H7 (cell line): ENCODE measurements around the gene ALPP. TPM values are rescaled to one million over a fixed set of nuclear protein-coding genes. Genes with fewer than 3 reads are reported as not detected.

ENCODE experiments used
- DNase-seq: peaks from one replicate; pipeline ENCODE4 v3.0.0; 2012
- H3K27me3 ChIP-seq: 2 replicates; pipeline ENCODE4 v1.6.0; 2011; ENCODE audit warnings: mild to moderate bottlenecking, low read length; ENCODE audit not compliant: control insufficient read depth, insufficient read depth
- H3K36me3 ChIP-seq: replicated peaks from 2 replicates; pipeline ENCODE4 v1.5.1; 2011; ENCODE audit warnings: low read length; ENCODE audit not compliant: control insufficient read depth, insufficient read depth
- H3K4me3 ChIP-seq: 2 replicates; pipeline ENCODE4 v1.5.1; 2011; ENCODE audit warnings: low read depth, mild to moderate bottlenecking, control low read depth, low read length, moderate library complexity; ENCODE audit not compliant: insufficient read depth
- total RNA-seq: library from RNA; depleted of rRNA; stranded (reverse); fragments of >200 nt; shearing (Covaris generic); gene quantifications from 2 replicates; pipeline ENCODE4 v1.2.3, GENCODE V29; 2014

Gene ALPP
- total RNA-seq, 1 experiment from 2014 or later, result 0.69 TPM

DNA sequence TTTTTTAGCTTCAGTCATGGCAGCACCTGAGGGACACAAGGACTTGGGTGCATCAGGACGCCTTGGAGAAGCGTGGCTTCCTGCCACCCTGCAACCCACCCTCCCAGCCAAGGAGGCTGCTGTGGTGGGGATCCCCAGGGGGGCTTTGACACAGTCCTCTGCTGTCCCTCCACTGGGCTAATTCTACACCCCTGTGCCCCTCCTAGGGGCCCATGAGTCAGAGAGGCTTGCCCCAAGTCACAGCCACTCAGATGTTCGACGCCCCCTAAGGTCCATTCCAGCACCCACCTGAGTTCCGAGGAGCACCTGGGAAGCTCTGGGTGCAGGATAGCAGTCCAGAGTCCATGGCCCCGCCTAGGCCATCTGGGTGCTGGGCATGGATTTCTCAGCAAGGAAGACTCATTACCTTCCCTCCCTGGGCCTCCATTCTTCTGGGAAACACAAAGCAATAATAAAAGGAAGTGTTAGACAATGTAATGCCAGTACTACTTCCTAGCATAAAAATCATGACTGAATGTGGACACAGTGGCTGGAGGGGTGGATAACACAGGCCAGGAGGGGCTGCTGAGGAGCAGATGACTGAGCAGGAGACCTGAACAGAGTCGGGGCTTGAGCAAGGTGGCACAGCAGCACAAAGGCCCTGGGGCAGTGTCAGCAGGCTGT lies 31.8 kb downstream of the ALPP start:
- H3K27me3 ChIP-seq, result no peaks in the 10 kb centered on the region
- H3K36me3 ChIP-seq, result no peaks in the 10 kb centered on the region
- no peak for DNase-seq
- no peak overlapping the region for H3K4me3 ChIP-seq

DNA sequence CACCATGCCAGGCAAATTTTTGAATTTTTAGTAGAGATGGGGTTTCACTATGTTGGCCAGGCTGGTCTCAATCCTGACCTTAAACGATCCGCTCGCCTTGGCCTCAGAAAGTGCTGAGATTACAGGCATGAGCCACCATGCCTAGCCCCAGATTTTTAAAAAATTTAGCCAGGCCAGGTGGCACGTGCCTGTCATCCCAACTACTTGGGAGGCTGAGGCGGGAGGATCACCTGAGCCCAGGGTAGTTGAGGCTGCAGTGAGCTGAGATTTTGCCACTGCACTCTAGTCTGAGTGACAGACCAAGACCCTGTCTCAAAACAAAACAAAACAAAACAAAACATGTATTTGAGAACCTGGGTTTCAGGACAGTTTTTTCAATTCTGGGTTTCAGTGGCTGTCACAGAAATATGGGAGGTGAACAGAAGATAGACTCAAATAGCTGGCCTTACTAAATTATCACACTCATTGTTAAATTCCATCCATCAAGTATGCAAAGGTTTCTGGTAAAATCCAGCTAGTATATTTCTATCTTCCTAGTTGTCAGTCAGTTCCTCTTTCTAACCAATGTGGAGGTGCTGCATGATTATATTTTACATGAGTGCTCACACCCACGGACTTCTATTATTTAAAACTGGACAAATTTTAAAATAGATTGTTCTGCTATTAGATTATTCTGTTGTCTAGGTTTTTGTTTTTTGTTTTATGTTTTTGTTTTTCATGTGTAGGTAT lies 33.5 kb downstream of the ALPP start:
- Histone ChIP-seq H3K27me3 (no peaks in the 10 kb centered on the region; the same call in none of the 2 replicates), H3K4me3 (no peak overlapping the region)

DNA sequence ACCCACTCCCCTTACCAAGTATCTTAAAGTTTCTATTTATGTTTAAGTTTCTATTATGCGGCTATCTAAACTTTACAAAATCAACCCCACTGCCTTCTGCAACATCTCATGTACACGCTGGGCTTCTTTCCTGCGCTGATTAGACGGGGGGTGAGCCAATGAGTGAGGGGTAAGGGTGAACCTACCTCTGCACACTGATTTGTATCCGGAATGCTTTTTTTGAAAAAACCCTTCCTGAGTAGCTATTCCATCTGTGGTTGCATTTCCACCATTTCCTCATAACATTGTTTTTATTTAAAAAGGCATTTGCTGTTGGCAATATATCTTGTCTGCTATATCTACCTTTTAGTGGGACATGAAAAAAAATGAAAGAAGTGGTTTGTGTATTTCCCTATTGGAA lies 34.4 kb downstream of the ALPP start:
- DNase-seq, result no peak
- peaks cover 6% of the 10 kb centered on the region for H3K27me3 ChIP-seq

More for the DNA sequence above, 33.5 kb downstream of the ALPP start:
- DNase-seq, result no peak
- H3K36me3 ChIP-seq, result no peaks in the 10 kb centered on the region

DNA sequence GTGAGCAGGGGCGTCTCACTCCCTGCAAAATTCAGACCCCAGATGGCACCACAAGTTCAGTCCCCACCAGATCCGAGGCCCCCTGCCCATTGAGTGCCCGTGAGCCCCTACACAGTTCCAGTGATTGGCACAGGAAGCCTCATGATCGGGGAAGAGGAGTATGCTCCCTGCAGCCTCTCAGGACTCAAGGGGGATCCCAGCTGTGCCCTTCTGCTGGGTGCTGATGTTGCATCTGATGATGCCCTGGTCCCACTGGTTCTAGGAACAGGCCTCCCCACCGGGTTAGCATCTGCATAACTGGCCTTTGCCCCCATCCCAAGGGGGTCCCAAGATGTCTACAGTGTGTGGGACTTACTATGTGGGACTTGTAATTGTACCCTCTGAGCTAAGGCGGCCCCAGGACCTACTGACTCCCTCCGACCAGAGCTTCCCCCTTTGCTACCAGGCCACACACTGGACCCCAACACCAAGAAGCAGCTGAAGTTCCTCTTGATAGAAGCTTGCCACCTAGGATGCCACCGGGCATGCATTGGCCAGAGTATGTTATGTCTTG lies 36.7 kb downstream of the ALPP start:
- H3K27me3 ChIP-seq, result peaks cover 28% of the 10 kb centered on the region
- peak; percentile 27 for DNase-seq
- no peak overlapping the region for H3K4me3 ChIP-seq
- H3K36me3 ChIP-seq, result peaks cover 4% of the 10 kb centered on the region; the same call in 1 of the 2 replicates

More for the DNA sequence above, 34.4 kb downstream of the ALPP start:
- H3K36me3 ChIP-seq, result peaks cover 2% of the 10 kb centered on the region; the same call in 1 of the 2 replicates
- no peak overlapping the region for H3K4me3 ChIP-seq

DNA sequence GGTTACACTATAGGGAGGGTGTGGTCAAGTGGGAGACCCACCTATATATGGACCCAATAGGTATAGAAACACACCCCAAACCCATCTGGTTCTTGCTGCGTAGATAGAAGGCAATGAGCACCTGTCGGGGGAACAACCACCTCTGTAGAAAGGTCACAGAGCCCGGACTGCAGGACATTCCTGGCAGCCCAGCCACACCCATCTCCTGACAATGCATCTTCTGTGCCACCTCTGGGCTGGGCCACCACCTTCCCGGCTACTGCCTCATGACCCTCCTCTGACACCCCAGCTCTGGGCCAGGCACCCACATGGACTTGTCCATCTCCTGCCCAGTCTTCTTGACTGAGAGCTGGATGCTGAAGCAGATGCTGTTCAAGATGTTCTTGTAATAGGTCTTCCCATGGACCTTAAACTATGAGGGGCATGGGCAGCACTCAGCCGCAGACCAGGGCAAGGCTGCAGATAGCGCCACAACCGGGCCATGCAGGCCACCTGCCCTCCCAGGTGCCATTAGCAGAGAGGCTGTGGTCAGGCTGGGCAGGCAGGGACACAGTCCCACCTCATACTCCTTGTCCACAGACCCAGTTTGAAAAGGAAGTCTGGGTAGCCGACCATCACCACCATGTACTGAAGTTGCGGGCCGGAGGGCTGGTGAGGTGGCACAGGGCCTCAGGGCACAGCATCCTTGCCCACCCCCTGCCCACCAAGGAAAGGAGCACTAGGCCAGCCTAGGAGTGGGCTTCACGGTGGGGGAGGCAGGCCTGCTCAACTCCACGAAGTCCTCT lies 37.4 kb downstream of the ALPP start:
- peak; percentile 31 for DNase-seq
- H3K36me3 ChIP-seq, result peaks cover 4% of the 10 kb centered on the region; the same call in 1 of the 2 replicates

DNA sequence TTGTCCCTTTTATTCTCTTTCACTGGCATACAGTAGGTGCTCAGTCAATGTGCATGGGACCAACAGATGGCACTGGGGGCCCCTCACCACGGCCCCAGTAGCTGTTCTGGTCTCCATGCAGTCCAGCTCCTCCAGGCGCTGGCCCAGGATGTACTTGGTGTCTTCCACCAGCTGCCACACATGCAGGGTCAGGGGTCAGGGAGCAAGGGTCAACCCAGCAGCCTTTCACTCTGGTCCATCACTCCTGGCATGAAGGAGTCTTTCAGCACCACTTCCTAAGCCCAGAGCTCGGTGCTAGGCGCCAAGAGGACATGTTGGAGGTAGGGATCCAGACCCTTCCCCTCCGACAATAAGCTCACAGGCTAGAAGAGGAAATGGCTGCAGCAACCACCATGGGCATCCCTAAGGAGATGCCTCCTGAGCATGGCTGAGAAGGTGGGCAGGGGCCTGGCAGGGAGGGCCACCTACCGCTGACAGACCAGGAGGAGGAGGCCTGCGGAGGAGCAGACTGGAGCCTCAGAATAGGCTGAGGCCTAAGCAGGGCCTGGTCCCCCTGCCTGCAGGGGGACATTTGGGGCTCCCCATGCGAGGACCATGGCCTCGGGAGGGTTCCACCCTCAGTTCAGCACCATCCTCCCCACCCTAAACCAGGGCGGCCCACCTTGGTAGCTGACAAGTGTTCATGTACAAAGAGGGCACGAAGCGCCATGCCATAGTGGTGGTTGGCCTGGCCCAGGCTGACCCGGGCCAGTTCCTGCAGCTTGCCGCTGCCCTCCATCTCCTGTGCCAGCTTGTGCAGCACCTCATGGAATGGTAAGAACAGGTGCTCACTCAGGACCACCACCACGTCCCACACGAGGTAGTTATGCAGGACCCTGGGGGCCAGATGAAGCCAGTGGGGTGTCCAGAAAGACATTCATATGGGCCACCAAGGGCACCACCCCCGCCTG lies 38.2 kb downstream of the ALPP start:
- peak; percentile 37 for DNase-seq
- H3K36me3 ChIP-seq, result peaks cover 4% of the 10 kb centered on the region; the same call in 1 of the 2 replicates
- no peak overlapping the region for H3K4me3 ChIP-seq
- peaks cover 44% of the 10 kb centered on the region for H3K27me3 ChIP-seq

More for the DNA sequence above, 37.4 kb downstream of the ALPP start:
- H3K27me3 ChIP-seq, result peaks cover 35% of the 10 kb centered on the region
- H3K4me3 ChIP-seq, result no peak overlapping the region

DNA sequence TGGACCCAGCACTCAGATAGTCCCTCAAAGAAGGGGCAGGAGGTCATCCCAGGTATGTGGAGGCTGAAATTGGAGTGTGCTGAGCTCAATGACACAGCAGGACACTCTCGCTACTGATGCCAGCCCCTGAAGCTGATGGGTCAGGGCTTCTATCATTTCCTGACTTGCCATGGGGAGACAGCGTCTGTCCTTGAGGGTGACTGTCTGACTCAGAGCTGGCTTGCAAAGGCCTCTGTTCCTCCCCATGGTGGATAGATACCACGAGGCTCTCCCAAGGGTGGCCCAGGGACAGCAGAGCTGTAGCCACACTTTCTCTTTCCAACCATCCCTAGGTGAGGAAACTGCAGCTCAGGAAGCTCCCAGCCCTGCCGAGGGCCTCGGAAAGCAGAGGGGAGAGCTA lies 38.9 kb downstream of the ALPP start:
- Histone ChIP-seq H3K27me3 (peaks cover 49% of the 10 kb centered on the region), H3K36me3 (peaks cover 4% of the 10 kb centered on the region; the same call in 1 of the 2 replicates), H3K4me3 (no peak overlapping the region)
- peak; percentile 46 for DNase-seq

DNA sequence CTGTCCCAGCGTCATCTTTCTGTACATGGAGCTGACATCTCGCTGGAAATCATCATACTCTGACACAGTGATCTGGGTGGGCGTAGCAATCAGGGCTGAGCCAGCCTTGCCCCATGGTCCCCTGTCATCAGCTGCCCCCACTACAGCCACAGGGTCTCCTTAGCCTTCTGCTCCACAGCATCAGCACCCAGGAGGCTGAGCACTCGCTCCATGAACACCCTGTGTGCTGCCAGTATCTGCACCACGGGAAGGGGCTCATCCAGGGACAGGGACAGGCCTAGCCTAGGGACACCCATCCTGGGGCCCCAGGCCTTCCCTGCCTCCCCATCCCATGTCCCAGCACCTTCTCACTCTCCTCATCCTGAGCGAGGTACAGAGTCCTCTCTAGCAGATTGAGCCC lies 39.5 kb downstream of the ALPP start:
- peak overlapping the region; percentile 62; the same call in 1 of the 2 replicates for H3K4me3 ChIP-seq
- DNase-seq, result no peak
- peaks cover 4% of the 10 kb centered on the region; the same call in 1 of the 2 replicates for H3K36me3 ChIP-seq
- peaks cover 49% of the 10 kb centered on the region for H3K27me3 ChIP-seq

DNA sequence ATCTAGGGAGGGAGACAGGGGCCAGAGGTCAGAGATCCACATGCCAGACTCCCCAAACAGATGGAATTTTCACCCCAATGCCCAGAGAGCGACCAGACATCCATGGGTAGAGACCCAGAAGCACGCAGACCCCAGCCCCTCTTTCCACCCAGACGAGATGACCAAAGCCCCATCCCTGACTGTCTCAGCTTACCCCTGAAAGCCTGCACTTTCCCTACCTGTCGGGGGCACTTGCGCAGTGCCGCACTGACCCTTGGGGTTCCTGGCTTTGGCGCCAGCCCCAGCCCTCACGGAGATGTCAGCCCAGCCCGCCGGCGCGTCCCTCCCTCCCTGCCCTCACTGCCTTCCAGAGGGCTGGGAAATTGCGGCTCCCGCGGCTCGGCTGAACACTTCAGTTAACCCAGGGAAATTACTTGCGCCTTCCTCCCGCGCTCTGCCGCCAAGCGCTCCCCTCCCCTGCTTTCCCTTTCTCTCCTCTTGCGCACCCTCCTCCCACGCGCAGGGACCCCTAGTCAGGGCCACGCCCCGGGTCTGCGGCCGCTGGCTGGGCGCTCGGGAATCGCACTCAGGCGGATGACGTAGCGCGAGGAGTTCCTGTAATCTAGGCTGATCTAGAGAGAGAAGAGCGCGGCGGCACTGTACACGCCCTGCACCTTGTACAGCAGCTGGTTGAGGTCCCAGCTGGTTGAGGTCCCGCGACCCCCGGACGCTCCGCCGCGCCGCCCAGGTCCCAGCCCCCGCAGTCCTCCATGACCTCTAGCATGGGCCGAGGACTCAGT lies 40.1 kb downstream of the ALPP start:
- peak overlapping the region; percentile 62 for H3K4me3 ChIP-seq
- DNase-seq, result peak; percentile 74
- H3K27me3 ChIP-seq, result peaks cover 49% of the 10 kb centered on the region
- peaks cover 4% of the 10 kb centered on the region; the same call in 1 of the 2 replicates for H3K36me3 ChIP-seq

DNA sequence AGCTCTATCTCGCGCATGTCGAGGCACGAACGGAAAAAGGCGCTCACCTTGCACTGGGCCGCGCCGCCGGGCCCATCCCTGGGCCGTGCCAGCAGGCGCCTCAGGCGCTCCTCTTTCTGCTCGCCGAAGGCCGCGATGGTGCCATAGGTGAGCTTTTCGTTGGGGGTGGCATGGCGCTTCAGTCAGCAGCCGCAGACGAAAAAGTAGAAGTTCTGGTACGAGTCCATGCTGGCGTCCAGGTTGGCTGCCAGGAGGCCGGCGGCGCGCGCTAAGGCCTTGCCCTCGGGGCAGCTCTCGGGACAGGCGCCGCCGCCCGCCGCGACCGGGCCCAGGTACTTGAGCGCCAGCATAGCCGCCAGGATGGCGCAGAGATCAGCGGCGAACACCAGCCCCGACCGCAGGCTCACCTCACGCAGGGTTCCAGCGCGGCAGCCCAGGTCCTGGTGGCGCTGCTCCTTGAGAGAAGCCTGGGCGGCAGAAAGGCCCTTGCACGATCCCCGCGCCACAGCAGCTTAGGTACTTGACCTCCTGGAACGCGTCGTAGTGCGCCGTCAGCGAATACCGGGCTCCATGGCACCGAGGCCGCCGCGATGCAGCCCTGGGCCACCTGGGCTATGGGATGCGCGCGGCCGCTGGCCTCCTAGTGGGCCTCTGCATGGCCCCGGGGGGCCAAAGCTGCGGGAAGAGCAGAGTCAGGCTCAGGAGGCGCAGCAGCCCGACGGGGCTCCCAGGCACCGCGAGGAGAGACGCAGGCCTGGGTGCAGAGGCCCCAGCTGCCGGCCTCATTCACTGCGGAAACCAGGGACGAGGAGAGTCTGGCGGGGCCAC lies 40.9 kb downstream of the ALPP start:
- Histone ChIP-seq H3K4me3 (peak overlapping the region; percentile 62), H3K36me3 (peaks cover 4% of the 10 kb centered on the region; the same call in 1 of the 2 replicates), H3K27me3 (peaks cover 49% of the 10 kb centered on the region)
- DNase-seq, result peak; percentile 76

DNA sequence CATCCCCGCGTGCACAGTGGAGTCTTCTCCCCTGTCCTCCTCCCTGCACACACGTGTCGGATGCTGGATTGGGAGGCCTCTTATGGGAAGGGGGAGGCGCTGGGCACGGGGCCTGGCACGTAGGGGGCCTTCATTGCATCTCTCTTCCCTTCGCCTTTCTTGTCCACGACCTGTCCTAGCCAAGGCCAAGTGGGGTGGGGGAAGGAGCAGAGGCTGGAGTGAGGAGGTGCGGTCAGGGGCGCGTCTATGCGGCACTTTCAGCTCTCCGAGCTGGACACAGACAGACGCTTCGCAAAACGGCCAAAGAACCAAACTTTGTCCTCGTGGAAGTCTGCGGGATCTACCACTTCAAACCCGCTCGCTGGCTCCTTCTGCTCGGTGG lies 41.5 kb downstream of the ALPP start:
- peak; percentile 73 for DNase-seq
- Histone ChIP-seq H3K36me3 (peaks cover 4% of the 10 kb centered on the region; the same call in 1 of the 2 replicates), H3K27me3 (peaks cover 49% of the 10 kb centered on the region), H3K4me3 (peak overlapping the region; percentile 62)

DNA sequence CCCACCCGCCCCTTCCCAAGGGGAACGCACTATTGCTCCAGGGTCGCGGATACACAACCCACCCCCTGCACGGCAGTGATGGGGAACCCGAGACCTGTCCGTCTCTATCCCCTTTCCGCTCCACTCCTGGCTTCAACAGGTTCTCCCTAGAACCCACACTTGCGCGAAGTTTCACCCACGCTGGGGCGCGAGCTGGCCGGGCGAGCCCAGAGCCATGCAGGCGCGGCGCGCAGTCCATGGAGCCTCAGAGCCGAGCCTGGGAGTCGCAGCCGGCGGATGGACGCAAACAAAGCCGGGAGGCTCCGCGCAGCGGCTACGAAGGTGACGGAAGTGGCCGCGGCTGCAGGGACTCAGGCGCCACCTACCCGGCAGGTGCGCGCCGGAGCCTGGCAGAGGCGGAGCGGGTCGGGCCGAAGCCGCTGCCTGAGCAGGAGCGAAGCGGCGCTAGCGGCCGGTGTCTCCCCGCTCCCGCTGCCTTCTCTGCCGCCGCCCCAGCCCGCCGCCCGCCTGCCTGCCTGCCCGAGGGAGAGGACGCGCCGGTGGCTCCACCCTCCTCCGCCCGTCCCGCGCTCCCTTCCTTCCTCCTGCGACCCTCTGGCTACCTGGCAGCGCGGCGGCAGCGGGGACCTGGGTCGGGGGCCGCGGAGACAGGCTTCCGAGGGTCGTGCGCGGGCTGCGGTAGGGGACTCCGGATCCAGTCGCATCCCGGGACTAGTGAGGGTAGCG lies 42.1 kb downstream of the ALPP start:
- H3K27me3 ChIP-seq, result peaks cover 49% of the 10 kb centered on the region
- peaks cover 4% of the 10 kb centered on the region; the same call in 1 of the 2 replicates for H3K36me3 ChIP-seq
- DNase-seq, result no peak
- H3K4me3 ChIP-seq, result peak overlapping the region; percentile 62
